K562 (cell line): Measurements from ENCODE around the gene IGSF8. TPM values are rescaled to one million over a fixed set of nuclear protein-coding genes. Genes with fewer than 3 reads are reported as not detected.
A peak's percentile ranks its signal among the peaks of the same experiment; 100 is the strongest.

Experiments used
- CBX3 ChIP-seq, 2 experiments: IDR thresholded peaks; 1 replicate in 1 of 2; 2 replicates in 1 of 2; pipeline ENCODE4 v1.6.1; 2012; ENCODE audit warnings: inconsistent platforms in 2 of 2, low read length in 2 of 2, borderline replicate concordance in 1 of 2, control low read depth in 1 of 2
- CEBPZ ChIP-seq: fragments of 150-350 bp; IDR thresholded peaks from 2 replicates; pipeline ENCODE4 v1.6.1; 2014; ENCODE audit warnings: low read depth, mild to moderate bottlenecking, low read length, borderline replicate concordance
- FOXA1 ChIP-seq: fragments of 450-650 bp; IDR thresholded peaks from 2 replicates; pipeline ENCODE4 v1.6.1; 2016; ENCODE audit warnings: mild to moderate bottlenecking, borderline replicate concordance
- HDAC1 ChIP-seq, 2 experiments: fragments of 450-650 bp; IDR thresholded peaks; 2 replicates each; pipeline ENCODE4 v1.6.1; 2016 to 2017; ENCODE audit warnings: inconsistent platforms in 1 of 2, mild to moderate bottlenecking in 1 of 2, moderate library complexity in 1 of 2
- LEF1 ChIP-seq: fragments of 450-650 bp; IDR thresholded peaks from 2 replicates; pipeline ENCODE4 v1.6.1; 2016; ENCODE audit warnings: mild to moderate bottlenecking
- MAFF ChIP-seq: IDR thresholded peaks from 2 replicates; pipeline ENCODE4 v1.6.1; 2012; ENCODE audit warnings: low read length, improper control_type of control experiment
- MAZ ChIP-seq, 2 experiments: fragments of 450-650 bp in 1 of 2; sonication (generic) in 1 of 2; formaldehyde crosslinking; IDR thresholded peaks in 1 of 2; conservative IDR thresholded peaks in 1 of 2; 2 replicates each; pipeline versions ENCODE4 v1.4.0 to v1.5.0; 2020; ENCODE audit warnings: mild to moderate bottlenecking in 1 of 2, missing genetic modification reagents in 1 of 2
- MECOM ChIP-seq: fragments of 250-450 bp; sonication (Bioruptor Pico); IDR thresholded peaks from 2 replicates; pipeline ENCODE4 v1.8.0; 2022; ENCODE audit warnings: inconsistent platforms
- MTA1 ChIP-seq: fragments of 450-650 bp; IDR thresholded peaks from 2 replicates; pipeline ENCODE4 v1.6.1; 2017; ENCODE audit warnings: borderline replicate concordance
- NFYB ChIP-seq: IDR thresholded peaks from 2 replicates; pipeline ENCODE4 v1.6.1; 2011; ENCODE audit warnings: mild to moderate bottlenecking, moderate library complexity; ENCODE audit not compliant: insufficient read length; ENCODE audit errors: extremely low read depth
- NR0B1 ChIP-seq: fragments of 450-650 bp; IDR thresholded peaks from one replicate; pipeline ENCODE4 v1.6.1; 2018; ENCODE audit warnings: mild to moderate bottlenecking, moderate library complexity; ENCODE audit not compliant: partially characterized antibody
- RBM15 ChIP-seq: fragments of 200-400 bp; formaldehyde crosslinking; IDR thresholded peaks from 2 replicates; pipeline ENCODE4 v1.6.1; 2018; ENCODE audit warnings: mild to moderate bottlenecking, low read length, moderate library complexity; ENCODE audit not compliant: insufficient read depth
- RBM34 ChIP-seq: fragments of 200-400 bp; formaldehyde crosslinking; IDR thresholded peaks from 2 replicates; pipeline ENCODE4 v1.6.1; 2018; ENCODE audit warnings: low read length, borderline replicate concordance; ENCODE audit not compliant: insufficient read depth
- SMC3 ChIP-seq: conservative IDR thresholded peaks from 2 replicates; pipeline ENCODE4 v1.6.1; 2011; ENCODE audit warnings: low read depth, low read length, improper control_type of control experiment; ENCODE audit not compliant: insufficient read depth
- XRCC5 ChIP-seq: fragments of 200-400 bp; formaldehyde crosslinking; IDR thresholded peaks from 2 replicates; pipeline ENCODE4 v1.6.1; 2017; ENCODE audit warnings: low read depth, mild to moderate bottlenecking, low read length
- polyA plus RNA-seq, 8 experiments: library from polyadenylated mRNA; depleted of rRNA in 4 of 8; stranded (reverse) in 5 of 8; unstranded in 3 of 8; fragments of >200 nt; fragmentation: Nextera tagmentation in 2 of 8; fragmentation: Illumina TruSeq in 1 of 8; extraction: Ambion mirVana in 2 of 8; extraction: Trizol in 1 of 8; gene quantifications; 2 replicates each; pipeline versions ENCODE4 v1.2.1 to v1.2.3, GENCODE V29; 2011 to 2014; ENCODE audit warnings: inconsistent platforms in 1 of 8, missing spikeins in 1 of 8
- total RNA-seq, 7 experiments: library from RNA; depleted of rRNA in 6 of 7; stranded (reverse); fragments of >200 nt in 6 of 7; fragmentation: Illumina TruSeq in 2 of 7; extraction: Trizol in 2 of 7; gene quantifications; 2 replicates each; pipeline versions ENCODE4 v1.2.1 to v1.2.3, GENCODE V29; 2011 to 2021; ENCODE audit warnings: low replicate concordance in 1 of 7
- TF ChIP-seq, protein P1 (sequence below), 3 experiments: IDR thresholded peaks in 2 of 3; conservative IDR thresholded peaks in 1 of 3; 2 replicates each; pipeline ENCODE4 v1.5.1; 2011 to 2012; ENCODE audit warnings: low read length in 3 of 3, mild to moderate bottlenecking in 3 of 3, control low read depth in 2 of 3, improper control_type of control experiment in 1 of 3, inconsistent platforms in 1 of 3, low read depth in 1 of 3, mixed read lengths in 1 of 3, moderate library complexity in 1 of 3; ENCODE audit not compliant: insufficient read depth in 2 of 3
- TF ChIP-seq, protein P2 (sequence below): fragments of 450-650 bp; IDR thresholded peaks from 2 replicates; pipeline ENCODE4 v1.6.1; 2018; ENCODE audit not compliant: partially characterized antibody

IGSF8 gene
- total and polyA plus RNA-seq, 9 of the 15 experiments (the other 6 are each of a cell fraction or from before 2014, with no cell fraction given) = 0.32 to 11.7 (median 3.2) TPM

- TF ChIP-seq XRCC5 (peak; percentile 81), MECOM (0 out of 2 replicates have a peak, but pooled peaks have one; percentile 27), RBM15 (no peak), NR0B1 (no peak), RBM34 (no peak), CBX3 (IDR thresholded peaks at IDR 0.05; ENCODE audit: borderline replicate concordance in 1 of 2, low read length in 2 of 2) (no peak), CEBPZ (no peak), MTA1 (no peak), LEF1 (no peak), NFYB (no peak), HDAC1 (IDR thresholded peaks at IDR 0.05) (no peak), SMC3 (peak; percentile 74), MAZ (CRISPR knock-in tag; conservative IDR thresholded peaks at IDR 0.05 in 1 of 2, IDR thresholded peaks at IDR 0.05 in 1 of 2) (peak; percentile 17 to 41; a peak in 1 of 4 replicates), FOXA1 (no peak), MAFF (no peak)
- TF ChIP-seq, protein P1, sequence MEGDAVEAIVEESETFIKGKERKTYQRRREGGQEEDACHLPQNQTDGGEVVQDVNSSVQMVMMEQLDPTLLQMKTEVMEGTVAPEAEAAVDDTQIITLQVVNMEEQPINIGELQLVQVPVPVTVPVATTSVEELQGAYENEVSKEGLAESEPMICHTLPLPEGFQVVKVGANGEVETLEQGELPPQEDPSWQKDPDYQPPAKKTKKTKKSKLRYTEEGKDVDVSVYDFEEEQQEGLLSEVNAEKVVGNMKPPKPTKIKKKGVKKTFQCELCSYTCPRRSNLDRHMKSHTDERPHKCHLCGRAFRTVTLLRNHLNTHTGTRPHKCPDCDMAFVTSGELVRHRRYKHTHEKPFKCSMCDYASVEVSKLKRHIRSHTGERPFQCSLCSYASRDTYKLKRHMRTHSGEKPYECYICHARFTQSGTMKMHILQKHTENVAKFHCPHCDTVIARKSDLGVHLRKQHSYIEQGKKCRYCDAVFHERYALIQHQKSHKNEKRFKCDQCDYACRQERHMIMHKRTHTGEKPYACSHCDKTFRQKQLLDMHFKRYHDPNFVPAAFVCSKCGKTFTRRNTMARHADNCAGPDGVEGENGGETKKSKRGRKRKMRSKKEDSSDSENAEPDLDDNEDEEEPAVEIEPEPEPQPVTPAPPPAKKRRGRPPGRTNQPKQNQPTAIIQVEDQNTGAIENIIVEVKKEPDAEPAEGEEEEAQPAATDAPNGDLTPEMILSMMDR (IDR thresholded peaks at IDR 0.05 in 2 of 3, conservative IDR thresholded peaks at IDR 0.05 in 1 of 3; ENCODE audit: insufficient read depth in 2 of 3, low read depth in 1 of 3, low read length in 3 of 3) = peak; percentile 86 to 97 (median 88)
- TF ChIP-seq, protein P2, sequence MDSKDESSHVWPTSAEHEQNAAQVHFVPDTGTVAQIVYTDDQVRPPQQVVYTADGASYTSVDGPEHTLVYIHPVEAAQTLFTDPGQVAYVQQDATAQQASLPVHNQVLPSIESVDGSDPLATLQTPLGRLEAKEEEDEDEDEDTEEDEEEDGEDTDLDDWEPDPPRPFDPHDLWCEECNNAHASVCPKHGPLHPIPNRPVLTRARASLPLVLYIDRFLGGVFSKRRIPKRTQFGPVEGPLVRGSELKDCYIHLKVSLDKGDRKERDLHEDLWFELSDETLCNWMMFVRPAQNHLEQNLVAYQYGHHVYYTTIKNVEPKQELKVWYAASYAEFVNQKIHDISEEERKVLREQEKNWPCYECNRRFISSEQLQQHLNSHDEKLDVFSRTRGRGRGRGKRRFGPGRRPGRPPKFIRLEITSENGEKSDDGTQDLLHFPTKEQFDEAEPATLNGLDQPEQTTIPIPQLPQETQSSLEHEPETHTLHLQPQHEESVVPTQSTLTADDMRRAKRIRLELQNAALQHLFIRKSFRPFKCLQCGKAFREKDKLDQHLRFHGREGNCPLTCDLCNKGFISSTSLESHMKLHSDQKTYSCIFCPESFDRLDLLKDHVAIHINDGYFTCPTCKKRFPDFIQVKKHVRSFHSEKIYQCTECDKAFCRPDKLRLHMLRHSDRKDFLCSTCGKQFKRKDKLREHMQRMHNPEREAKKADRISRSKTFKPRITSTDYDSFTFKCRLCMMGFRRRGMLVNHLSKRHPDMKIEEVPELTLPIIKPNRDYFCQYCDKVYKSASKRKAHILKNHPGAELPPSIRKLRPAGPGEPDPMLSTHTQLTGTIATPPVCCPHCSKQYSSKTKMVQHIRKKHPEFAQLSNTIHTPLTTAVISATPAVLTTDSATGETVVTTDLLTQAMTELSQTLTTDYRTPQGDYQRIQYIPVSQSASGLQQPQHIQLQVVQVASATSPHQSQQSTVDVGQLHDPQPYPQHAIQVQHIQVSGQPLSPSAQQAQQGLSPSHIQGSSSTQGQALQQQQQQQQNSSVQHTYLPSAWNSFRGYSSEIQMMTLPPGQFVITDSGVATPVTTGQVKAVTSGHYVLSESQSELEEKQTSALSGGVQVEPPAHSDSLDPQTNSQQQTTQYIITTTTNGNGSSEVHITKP = no peak
Observed at GRCh38 chr1:160078512-160079195, 19.8 kb downstream of the IGSF8 start (continued).
